Muscle of leg (tissue), 11 donors: ENCODE measurements around the gene SST. TPM values are rescaled to one million over a fixed set of nuclear protein-coding genes. Genes with fewer than 3 reads are reported as not detected.
"Not testable (repeated sequence)": the region's sequence is repeated elsewhere in the genome, so short reads cannot be mapped to it uniquely, and the experiment has no call there.

ENCODE experiments used
- DNase-seq: peaks from one replicate; pipeline ENCODE4 v3.0.0; 2013
- H3K27ac ChIP-seq: one replicate; pipeline ENCODE4 v1.5.1; 2013; ENCODE audit warnings: mild to moderate bottlenecking, low read length, control low read depth
- H3K27me3 ChIP-seq: one replicate; pipeline ENCODE4 v1.6.1; 2013; ENCODE audit warnings: low read length; ENCODE audit not compliant: control insufficient read depth, insufficient read depth
- H3K36me3 ChIP-seq: one replicate; pipeline ENCODE4 v1.6.1; 2013; ENCODE audit warnings: low read length; ENCODE audit not compliant: control insufficient read depth, insufficient read depth
- H3K4me1 ChIP-seq: one replicate; pipeline ENCODE4 v1.6.1; 2013; ENCODE audit warnings: low read length; ENCODE audit not compliant: control insufficient read depth, insufficient read depth
- H3K4me3 ChIP-seq: one replicate; pipeline ENCODE4 v1.5.1; 2013; ENCODE audit warnings: low read length, control low read depth
- H3K9me3 ChIP-seq: replicated peaks from 2 replicates; pipeline ENCODE4 v1.6.1; 2013; ENCODE audit warnings: low read depth, low read length; ENCODE audit not compliant: control insufficient read depth
- WGBS: methylation state at CpG from one replicate; pipeline ENCODE4 v1.1.5; 2013; ENCODE audit warnings: missing lambda C conversion rate; ENCODE audit not compliant: insufficient coverage; 5-methylcytosine and 5-hydroxymethylcytosine counted together
- polyA plus RNA-seq, 8 donors: library from polyadenylated mRNA; unstranded; fragments of 120-200 nt; gene quantifications; one replicate each; pipeline versions ENCODE4 v1.2.1 to v1.2.3, GENCODE V29; 2013; ENCODE audit warnings: inconsistent platforms in 1 of 8, low replicate concordance in 1 of 8; ENCODE audit not compliant: insufficient read length in 8 of 8, insufficient read depth in 1 of 8
- total RNA-seq: library from RNA; stranded (reverse); fragments of 120-200 nt; gene quantifications from one replicate; pipeline ENCODE4 v1.2.4, GENCODE V29; 2013

SST gene
- total and polyA plus RNA-seq, 9 donors: 0.27 to 7.9 (median 1.8) TPM; not detected in 4

GRCh38 chr3:187684880-187685279 is 14.7 kb upstream of the SST start:
- no peaks in the 10 kb centered on the region for H3K36me3 ChIP-seq
- no peak overlapping the region for H3K27ac ChIP-seq
- no peaks in the 10 kb centered on the region for H3K27me3 ChIP-seq
- no CpG with 5 or more reads among the region's 2 CpGs for WGBS
- DNase-seq: no peak
- no peaks in the 10 kb centered on the region for H3K4me1 ChIP-seq
- no peaks in the 10 kb centered on the region for H3K9me3 ChIP-seq
- no peak overlapping the region for H3K4me3 ChIP-seq

GRCh38 chr3:187684444-187684843 is 14.2 kb upstream of the SST start:
- Histone ChIP-seq H3K4me1 (no peaks in the 10 kb centered on the region), H3K9me3 (no peaks in the 10 kb centered on the region), H3K36me3 (no peaks in the 10 kb centered on the region), H3K27me3 (no peaks in the 10 kb centered on the region), H3K27ac (no peak overlapping the region), H3K4me3 (no peak overlapping the region)
- no peak for DNase-seq
- WGBS: no CpG with 5 or more reads among the region's 1 CpG

GRCh38 chr3:187681756-187682155 is 11.6 kb upstream of the SST start:
- not testable (repeated sequence) for H3K27me3 ChIP-seq, H3K4me3 ChIP-seq, DNase-seq, H3K27ac ChIP-seq, H3K4me1 ChIP-seq, H3K9me3 ChIP-seq, H3K36me3 ChIP-seq
- WGBS: 74% methylated on average over 4 of the region's 11 CpGs

- DNase-seq: peak; percentile 65
- H3K27ac ChIP-seq: no peak overlapping the region
- no peaks in the 10 kb centered on the region for H3K4me1 ChIP-seq
- 22% methylated on average over 4 of the region's 7 CpGs for WGBS
- H3K9me3 ChIP-seq: no peaks in the 10 kb centered on the region
- no peak overlapping the region for H3K4me3 ChIP-seq
- H3K36me3 ChIP-seq: no peaks in the 10 kb centered on the region
- no peaks in the 10 kb centered on the region for H3K27me3 ChIP-seq
Observed at GRCh38 chr3:187679638-187680396, 9.6 kb upstream of the SST start.

GRCh38 chr3:187678726-187679268 is 8.6 kb upstream of the SST start:
- Histone ChIP-seq H3K4me3 (no peak overlapping the region), H3K36me3 (no peaks in the 10 kb centered on the region), H3K27me3 (no peaks in the 10 kb centered on the region), H3K9me3 (no peaks in the 10 kb centered on the region), H3K27ac (no peak overlapping the region), H3K4me1 (no peaks in the 10 kb centered on the region)
- 11% methylated on average over 3 of the region's 5 CpGs for WGBS
- peak; percentile 46 for DNase-seq

GRCh38 chr3:187677604-187678003 is 7.4 kb upstream of the SST start:
- no peaks in the 10 kb centered on the region for H3K9me3 ChIP-seq
- DNase-seq: no peak
- H3K4me1 ChIP-seq: no peaks in the 10 kb centered on the region
- H3K27me3 ChIP-seq: no peaks in the 10 kb centered on the region
- no peak overlapping the region for H3K27ac ChIP-seq
- H3K4me3 ChIP-seq: no peak overlapping the region
- no peaks in the 10 kb centered on the region for H3K36me3 ChIP-seq
- WGBS: 42% methylated on average over 1 of the region's 1 CpG

- Histone ChIP-seq H3K4me3 (no peak overlapping the region), H3K9me3 (no peaks in the 10 kb centered on the region), H3K27me3 (peaks cover 4% of the 10 kb centered on the region), H3K36me3 (no peaks in the 10 kb centered on the region), H3K27ac (no peak overlapping the region), H3K4me1 (no peaks in the 10 kb centered on the region)
- WGBS: 67% methylated on average over 2 of the region's 3 CpGs
- no peak for DNase-seq
Observed at GRCh38 chr3:187673012-187673411, 2.8 kb upstream of the SST start.

- H3K9me3 ChIP-seq: no peaks in the 10 kb centered on the region
- H3K27me3 ChIP-seq: peaks cover 4% of the 10 kb centered on the region
- H3K27ac ChIP-seq: no peak overlapping the region
- no peaks in the 10 kb centered on the region for H3K36me3 ChIP-seq
- H3K4me1 ChIP-seq: no peaks in the 10 kb centered on the region
- no peak for DNase-seq
- H3K4me3 ChIP-seq: no peak overlapping the region
Observed at GRCh38 chr3:187667526-187667925, 2.7 kb downstream of the SST start.

GRCh38 chr3:187665764-187666402 is 4.3 kb downstream of the SST start:
- Histone ChIP-seq H3K27ac (no peak overlapping the region), H3K36me3 (no peaks in the 10 kb centered on the region), H3K4me1 (no peaks in the 10 kb centered on the region), H3K27me3 (peaks cover 4% of the 10 kb centered on the region), H3K4me3 (no peak overlapping the region), H3K9me3 (no peaks in the 10 kb centered on the region)
- DNase-seq: no peak
- no CpG with 5 or more reads among the region's 3 CpGs for WGBS

GRCh38 chr3:187665010-187665409 is 5.2 kb downstream of the SST start:
- no peak for DNase-seq
- H3K27me3 ChIP-seq: peaks cover 2% of the 10 kb centered on the region
- no peaks in the 10 kb centered on the region for H3K9me3 ChIP-seq
- H3K27ac ChIP-seq: no peak overlapping the region
- H3K4me3 ChIP-seq: no peak overlapping the region
- H3K36me3 ChIP-seq: no peaks in the 10 kb centered on the region
- no peaks in the 10 kb centered on the region for H3K4me1 ChIP-seq
